Left ventricle myocardium inferior (tissue), 1 donor: ENCODE measurements around the gene PRIMA1. TPM values are rescaled to one million over a fixed set of nuclear protein-coding genes. Genes with fewer than 3 reads are reported as not detected.

Experiments
- DNase-seq: peaks from one replicate; pipeline ENCODE4 v3.0.0-alpha.2; 2020
- H3K27ac ChIP-seq: fragments of 200-600 bp; replicated peaks from 2 replicates; pipeline ENCODE4 v1.8.0; 2021
- H3K27me3 ChIP-seq: fragments of 200-600 bp; 2 replicates; pipeline ENCODE4 v1.8.0; 2021; ENCODE audit warnings: low read depth
- H3K36me3 ChIP-seq: fragments of 200-600 bp; 2 replicates; pipeline ENCODE4 v1.8.0; 2021
- H3K4me1 ChIP-seq: fragments of 200-600 bp; 2 replicates; pipeline ENCODE4 v1.8.0; 2021
- H3K4me3 ChIP-seq: fragments of 200-600 bp; 2 replicates; pipeline ENCODE4 v1.8.0; 2021; ENCODE audit warnings: mild to moderate bottlenecking, moderate library complexity
- H3K9me3 ChIP-seq: fragments of 200-600 bp; replicated peaks from 2 replicates; pipeline ENCODE4 v1.8.0; 2021
- intact Hi-C: fragments of 100-400 bp; cut with micrococcal nuclease; formaldehyde crosslinking; loops from one replicate; pipeline ENCODE4 v1.11.0; 2022
- total RNA-seq: library from RNA; stranded (reverse); fragmentation: NEBNext Ultra II Directional; extraction: Animal tissue kit (Norgen Biotek cat#: 25700); gene quantifications from one replicate; pipeline ENCODE4 v1.2.1, GENCODE V29; 2021
- TF ChIP-seq, protein P1 (sequence below): fragments of 200-600 bp; IDR thresholded peaks from 2 replicates; pipeline ENCODE4 v1.8.0; 2021; ENCODE audit warnings: antibody characterized with exemption, mild to moderate bottlenecking, borderline replicate concordance
- donor health status: DM: no; HTN: yes; CAD: no; lungs with severe emphysema.

PRIMA1 gene
- total RNA-seq, 1 donor from 2014 or later: 7.3 TPM

- no peaks in the 10 kb centered on the region for H3K9me3 ChIP-seq
- intact Hi-C loops: no loop called here
- H3K4me1 ChIP-seq: peaks cover 47% of the 10 kb centered on the region
- TF ChIP-seq, protein P1, sequence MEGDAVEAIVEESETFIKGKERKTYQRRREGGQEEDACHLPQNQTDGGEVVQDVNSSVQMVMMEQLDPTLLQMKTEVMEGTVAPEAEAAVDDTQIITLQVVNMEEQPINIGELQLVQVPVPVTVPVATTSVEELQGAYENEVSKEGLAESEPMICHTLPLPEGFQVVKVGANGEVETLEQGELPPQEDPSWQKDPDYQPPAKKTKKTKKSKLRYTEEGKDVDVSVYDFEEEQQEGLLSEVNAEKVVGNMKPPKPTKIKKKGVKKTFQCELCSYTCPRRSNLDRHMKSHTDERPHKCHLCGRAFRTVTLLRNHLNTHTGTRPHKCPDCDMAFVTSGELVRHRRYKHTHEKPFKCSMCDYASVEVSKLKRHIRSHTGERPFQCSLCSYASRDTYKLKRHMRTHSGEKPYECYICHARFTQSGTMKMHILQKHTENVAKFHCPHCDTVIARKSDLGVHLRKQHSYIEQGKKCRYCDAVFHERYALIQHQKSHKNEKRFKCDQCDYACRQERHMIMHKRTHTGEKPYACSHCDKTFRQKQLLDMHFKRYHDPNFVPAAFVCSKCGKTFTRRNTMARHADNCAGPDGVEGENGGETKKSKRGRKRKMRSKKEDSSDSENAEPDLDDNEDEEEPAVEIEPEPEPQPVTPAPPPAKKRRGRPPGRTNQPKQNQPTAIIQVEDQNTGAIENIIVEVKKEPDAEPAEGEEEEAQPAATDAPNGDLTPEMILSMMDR: no peak
- H3K27me3 ChIP-seq: no peaks in the 10 kb centered on the region
- no peaks in the 10 kb centered on the region for H3K36me3 ChIP-seq
- H3K27ac ChIP-seq: peak overlapping the region; percentile 81
- DNase-seq: peak; percentile 48
- no peak overlapping the region for H3K4me3 ChIP-seq
Measured at GRCh38 chr14:93742761-93743160, 45.5 kb downstream of the PRIMA1 start.

DNA sequence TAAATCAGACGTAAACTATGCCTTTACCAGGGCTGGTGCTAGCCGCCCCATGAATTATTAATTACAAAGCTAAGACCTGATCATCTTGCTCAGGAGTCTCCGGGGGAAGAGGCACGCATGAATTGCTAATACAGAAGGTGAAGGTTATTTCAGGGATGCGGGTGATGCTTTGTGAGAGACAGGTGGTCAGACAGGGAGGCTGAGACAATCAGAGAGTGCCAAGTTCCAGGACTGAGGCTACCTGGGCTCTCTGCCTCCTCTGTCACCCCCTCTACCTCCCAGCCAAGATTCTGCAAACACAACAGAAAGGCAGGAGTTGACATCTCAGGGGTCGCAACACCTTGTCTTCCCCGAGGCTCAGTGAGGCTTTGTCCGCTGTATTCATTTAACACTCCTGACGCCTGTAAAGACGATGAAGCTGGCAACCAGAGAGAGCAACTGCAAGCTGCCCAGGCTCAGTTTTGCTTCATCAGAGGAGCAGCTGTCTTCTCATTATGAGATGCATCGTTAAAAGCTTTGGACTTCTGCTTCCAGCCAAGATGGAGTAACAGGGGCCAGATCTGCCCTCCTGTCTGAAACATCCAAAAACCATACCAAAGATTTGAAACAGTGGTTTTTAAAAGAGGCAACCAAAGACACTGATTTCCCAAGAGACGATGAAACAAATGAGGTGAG, 46.6 kb downstream of the PRIMA1 start:
- H3K9me3 ChIP-seq: no peaks in the 10 kb centered on the region
- peaks cover 46% of the 10 kb centered on the region for H3K4me1 ChIP-seq
- no peaks in the 10 kb centered on the region for H3K36me3 ChIP-seq
- intact Hi-C loops: no loop called here
- TF ChIP-seq, protein P1: no peak
- no peak for DNase-seq
- H3K27me3 ChIP-seq: no peaks in the 10 kb centered on the region
- H3K4me3 ChIP-seq: no peak overlapping the region
- H3K27ac ChIP-seq: no peak overlapping the region

- H3K4me3 ChIP-seq: no peak overlapping the region
Measured at GRCh38 chr14:93737634-93738033, 50.7 kb downstream of the PRIMA1 start.

GRCh38 chr14:93736378-93737014, 51.8 kb downstream of the PRIMA1 start:
- Histone ChIP-seq H3K4me3 (no peak overlapping the region), H3K27me3 (no peaks in the 10 kb centered on the region), H3K4me1 (no peaks in the 10 kb centered on the region), H3K36me3 (no peaks in the 10 kb centered on the region), H3K27ac (no peak overlapping the region), H3K9me3 (no peaks in the 10 kb centered on the region)
- TF ChIP-seq, protein P1: peak; percentile 61
- no peak for DNase-seq
- intact Hi-C loops: no loop called here

More at GRCh38 chr14:93737634-93738033, 50.7 kb downstream of the PRIMA1 start:
- TF ChIP-seq, protein P1: no peak
- no peaks in the 10 kb centered on the region for H3K36me3 ChIP-seq
- no peak overlapping the region for H3K27ac ChIP-seq
- no peaks in the 10 kb centered on the region for H3K27me3 ChIP-seq
- DNase-seq: no peak
- H3K4me1 ChIP-seq: peaks cover 10% of the 10 kb centered on the region
- no peaks in the 10 kb centered on the region for H3K9me3 ChIP-seq
- intact Hi-C loops: no loop called here

GRCh38 chr14:93735206-93735605, 53.1 kb downstream of the PRIMA1 start:
- no peak for DNase-seq
- Histone ChIP-seq H3K4me1 (no peaks in the 10 kb centered on the region), H3K36me3 (no peaks in the 10 kb centered on the region), H3K9me3 (no peaks in the 10 kb centered on the region), H3K27me3 (no peaks in the 10 kb centered on the region), H3K27ac (no peak overlapping the region), H3K4me3 (no peak overlapping the region)
- TF ChIP-seq, protein P1: no peak
- intact Hi-C loops: no loop called here
